DND-41 (cell line): ENCODE results near the gene CTAG2.

Experiments
- ATAC-seq: fragments of 200-7000 bp; cut with Tn5 transposase; 3 replicates; pipeline ENCODE4 v1.9.1; 2021; ENCODE audit warnings: low read depth; ENCODE audit not compliant: insufficient read depth
- DNase-seq: peaks from one replicate; pipeline ENCODE4 v3.0.0-alpha.2; 2020
- H2AFZ ChIP-seq: 2 replicates; pipeline ENCODE4 v1.6.0; 2012; ENCODE audit warnings: low read depth, low read length
- H3K27ac ChIP-seq: 2 replicates; pipeline ENCODE4 v1.5.1; 2012; ENCODE audit warnings: low read length, inconsistent platforms
- H3K27me3 ChIP-seq: fragments of 200-600 bp; sonication (generic); 2 replicates; pipeline ENCODE4 v1.6.0; 2012; ENCODE audit warnings: low read length, mild to moderate bottlenecking, inconsistent platforms; ENCODE audit not compliant: insufficient read depth, poor library complexity
- H3K36me3 ChIP-seq: 2 replicates; pipeline ENCODE4 v1.5.1; 2012; ENCODE audit warnings: low read length, inconsistent platforms; ENCODE audit not compliant: insufficient read depth
- H3K4me1 ChIP-seq: 2 replicates; pipeline ENCODE4 v1.5.1; 2012; ENCODE audit warnings: mild to moderate bottlenecking, low read length; ENCODE audit not compliant: insufficient read depth
- H3K4me2 ChIP-seq: 2 replicates; pipeline ENCODE4 v1.6.0; 2012; ENCODE audit warnings: mild to moderate bottlenecking, moderate library complexity, low read length, inconsistent platforms; ENCODE audit not compliant: insufficient read depth
- H3K4me3 ChIP-seq, 2 experiments: fragments of 200-600 bp in 1 of 2; shearing (Covaris generic) in 1 of 2; 2 replicates each; pipeline ENCODE4 v1.5.1; 2012 to 2016; ENCODE audit warnings: inconsistent platforms in 2 of 2, low read length in 2 of 2, mild to moderate bottlenecking in 2 of 2, low read depth in 1 of 2, moderate library complexity in 1 of 2
- H3K79me2 ChIP-seq: 2 replicates; pipeline ENCODE4 v1.6.0; 2012; ENCODE audit warnings: low read length, inconsistent platforms; ENCODE audit not compliant: insufficient read depth
- H3K9ac ChIP-seq: 2 replicates; pipeline ENCODE4 v1.6.0; 2012; ENCODE audit warnings: low read depth, mild to moderate bottlenecking, inconsistent platforms, low read length, moderate library complexity
- H3K9me3 ChIP-seq: 2 replicates; pipeline ENCODE4 v1.5.1; 2012; ENCODE audit warnings: low read length, moderate library complexity, mild to moderate bottlenecking, inconsistent platforms; ENCODE audit not compliant: insufficient read depth, severe bottlenecking
- H4K20me1 ChIP-seq: 2 replicates; pipeline ENCODE4 v1.6.0; 2012; ENCODE audit warnings: low read length; ENCODE audit not compliant: insufficient read depth
- EZH2 ChIP-seq: IDR thresholded peaks from 3 replicates; pipeline ENCODE4 v1.6.1; 2012; ENCODE audit warnings: borderline replicate concordance, low read depth, mild to moderate bottlenecking, moderate library complexity, low read length, inconsistent platforms; ENCODE audit not compliant: severe bottlenecking
- TF ChIP-seq, protein P1 (sequence below): IDR thresholded peaks from 2 replicates; pipeline ENCODE4 v1.5.1; 2012; ENCODE audit warnings: borderline replicate concordance, low read length, moderate library complexity, mild to moderate bottlenecking; ENCODE audit not compliant: poor library complexity, severe bottlenecking; ENCODE audit errors: extremely low read depth

Gene CTAG2

GRCh38 chrX:154657226-154657805 lies 3.9 kb upstream of the CTAG2 start:
- DNase-seq (no peak), ATAC-seq (no peak)
- no peaks in the 10 kb centered on the region for H3K27me3 ChIP-seq
- no peak overlapping the region for H3K4me2 ChIP-seq
- no peaks in the 10 kb centered on the region for H4K20me1 ChIP-seq
- no peak overlapping the region for H3K9ac ChIP-seq
- no peak overlapping the region for H3K4me3 ChIP-seq
- no peaks in the 10 kb centered on the region for H3K9me3 ChIP-seq
- H3K79me2 ChIP-seq: no peaks in the 10 kb centered on the region
- no peaks in the 10 kb centered on the region for H3K4me1 ChIP-seq
- H3K27ac ChIP-seq: no peak overlapping the region
- no peak overlapping the region for H2AFZ ChIP-seq
- no peaks in the 10 kb centered on the region for H3K36me3 ChIP-seq
- TF ChIP-seq EZH2: no peak
- TF ChIP-seq, protein P1, sequence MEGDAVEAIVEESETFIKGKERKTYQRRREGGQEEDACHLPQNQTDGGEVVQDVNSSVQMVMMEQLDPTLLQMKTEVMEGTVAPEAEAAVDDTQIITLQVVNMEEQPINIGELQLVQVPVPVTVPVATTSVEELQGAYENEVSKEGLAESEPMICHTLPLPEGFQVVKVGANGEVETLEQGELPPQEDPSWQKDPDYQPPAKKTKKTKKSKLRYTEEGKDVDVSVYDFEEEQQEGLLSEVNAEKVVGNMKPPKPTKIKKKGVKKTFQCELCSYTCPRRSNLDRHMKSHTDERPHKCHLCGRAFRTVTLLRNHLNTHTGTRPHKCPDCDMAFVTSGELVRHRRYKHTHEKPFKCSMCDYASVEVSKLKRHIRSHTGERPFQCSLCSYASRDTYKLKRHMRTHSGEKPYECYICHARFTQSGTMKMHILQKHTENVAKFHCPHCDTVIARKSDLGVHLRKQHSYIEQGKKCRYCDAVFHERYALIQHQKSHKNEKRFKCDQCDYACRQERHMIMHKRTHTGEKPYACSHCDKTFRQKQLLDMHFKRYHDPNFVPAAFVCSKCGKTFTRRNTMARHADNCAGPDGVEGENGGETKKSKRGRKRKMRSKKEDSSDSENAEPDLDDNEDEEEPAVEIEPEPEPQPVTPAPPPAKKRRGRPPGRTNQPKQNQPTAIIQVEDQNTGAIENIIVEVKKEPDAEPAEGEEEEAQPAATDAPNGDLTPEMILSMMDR: no peak

DNA sequence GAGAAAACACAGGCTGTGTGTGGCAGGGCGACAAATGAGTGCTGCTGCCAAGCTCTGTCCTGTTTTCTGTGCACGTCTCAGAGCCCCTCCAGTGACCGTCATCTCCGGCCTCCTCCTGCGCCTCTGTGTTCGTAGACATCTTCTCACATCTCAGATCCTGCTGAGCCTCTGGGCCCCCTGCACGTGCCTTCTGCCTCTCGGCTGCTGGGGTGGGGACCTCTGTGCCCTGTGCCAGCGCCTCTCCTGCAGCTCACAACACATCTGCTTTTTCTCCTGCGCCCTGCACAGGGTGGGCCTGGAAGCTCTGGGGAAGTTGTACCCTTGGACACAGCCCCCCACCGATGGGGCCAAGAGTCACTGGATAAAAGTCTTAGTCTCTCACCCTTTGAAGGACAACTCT lies 2.4 kb upstream of the CTAG2 start:
- Histone ChIP-seq H3K9me3 (no peaks in the 10 kb centered on the region), H3K9ac (no peak overlapping the region), H4K20me1 (no peaks in the 10 kb centered on the region), H3K27me3 (no peaks in the 10 kb centered on the region), H2AFZ (no peak overlapping the region), H3K79me2 (no peaks in the 10 kb centered on the region), H3K4me3 (no peak overlapping the region), H3K4me1 (no peaks in the 10 kb centered on the region), H3K27ac (no peak overlapping the region), H3K36me3 (no peaks in the 10 kb centered on the region), H3K4me2 (no peak overlapping the region)
- no peak for TF ChIP-seq EZH2
- TF ChIP-seq, protein P1: no peak
- DNase-seq (no peak), ATAC-seq (no peak)

- TF ChIP-seq, protein P1: no peak
- TF ChIP-seq EZH2: no peak
- Histone ChIP-seq H3K9me3 (no peaks in the 10 kb centered on the region), H3K27me3 (no peaks in the 10 kb centered on the region), H3K36me3 (no peaks in the 10 kb centered on the region), H3K4me1 (no peaks in the 10 kb centered on the region), H2AFZ (no peak overlapping the region), H3K4me2 (no peak overlapping the region), H3K79me2 (no peaks in the 10 kb centered on the region), H3K4me3 (no peak overlapping the region), H3K27ac (no peak overlapping the region), H4K20me1 (no peaks in the 10 kb centered on the region), H3K9ac (no peak overlapping the region)
- DNase-seq (no peak), ATAC-seq (no peak)
Measured at GRCh38 chrX:154655346-154655745, 2.0 kb upstream of the CTAG2 start.

GRCh38 chrX:154654925-154655324 lies 1.5 kb upstream of the CTAG2 start:
- no peaks in the 10 kb centered on the region for H4K20me1 ChIP-seq
- no peaks in the 10 kb centered on the region for H3K79me2 ChIP-seq
- H3K27ac ChIP-seq: no peak overlapping the region
- no peaks in the 10 kb centered on the region for H3K9me3 ChIP-seq
- ATAC-seq: no peak
- H2AFZ ChIP-seq: no peak overlapping the region
- no peak overlapping the region for H3K4me2 ChIP-seq
- H3K4me1 ChIP-seq: no peaks in the 10 kb centered on the region
- H3K4me3 ChIP-seq: no peak overlapping the region
- H3K27me3 ChIP-seq: no peaks in the 10 kb centered on the region
- DNase-seq: no peak
- TF ChIP-seq EZH2: no peak
- TF ChIP-seq, protein P1: no peak
- H3K36me3 ChIP-seq: no peaks in the 10 kb centered on the region
- H3K9ac ChIP-seq: no peak overlapping the region
